HEK293T (cell line): Measurements from ENCODE around the gene MIA2.

Experiments used
- CTCF ChIA-PET: fragments of 350-600 bp; formaldehyde crosslinking; extraction: SDS; loops from one replicate; lab custom pipeline; 2021; ENCODE audit warnings: antibody characterized with exemption, inconsistent platforms; lab: Yijun Ruan, JAX
- POLR2A ChIA-PET: fragments of 350-600 bp; formaldehyde crosslinking; extraction: SDS; loops from one replicate; lab custom pipeline; 2020; ENCODE audit warnings: antibody characterized with exemption, inconsistent platforms; lab: Yijun Ruan, JAX
- DNase-seq: peaks from one replicate; pipeline ENCODE4 v3.0.0; 2012; ENCODE audit warnings: mixed read lengths; ENCODE audit errors: extremely low spot score
- ARNT ChIP-seq: fragments of 450-650 bp; IDR thresholded peaks from 2 replicates; pipeline ENCODE4 v1.6.1; 2017; ENCODE audit warnings: mild to moderate bottlenecking
- BHLHE40 ChIP-seq: fragments of 450-650 bp; IDR thresholded peaks from 2 replicates; pipeline ENCODE4 v1.6.1; 2016; ENCODE audit warnings: mild to moderate bottlenecking, moderate library complexity, borderline replicate concordance
- CTBP1 ChIP-seq: fragments of 450-650 bp; IDR thresholded peaks from 2 replicates; pipeline ENCODE4 v1.6.1; 2016; ENCODE audit warnings: borderline replicate concordance
- ELF4 ChIP-seq: fragments of 450-650 bp; IDR thresholded peaks from 2 replicates; pipeline ENCODE4 v1.6.1; 2017; ENCODE audit warnings: antibody characterized with exemption
- FOXA1 ChIP-seq: fragments of 450-650 bp; IDR thresholded peaks from 2 replicates; pipeline ENCODE4 v1.6.1; 2016; ENCODE audit warnings: mild to moderate bottlenecking
- FOXK2 ChIP-seq: fragments of 450-650 bp; IDR thresholded peaks from 2 replicates; pipeline ENCODE4 v1.6.1; 2016; ENCODE audit warnings: mild to moderate bottlenecking
- FOXM1 ChIP-seq: fragments of 450-650 bp; IDR thresholded peaks from 2 replicates; pipeline ENCODE4 v1.6.1; 2017; ENCODE audit warnings: mild to moderate bottlenecking, borderline replicate concordance
- HDGF ChIP-seq: fragments of 450-650 bp; IDR thresholded peaks from 2 replicates; pipeline ENCODE4 v1.6.1; 2017; ENCODE audit warnings: antibody characterized with exemption, borderline replicate concordance
- L3MBTL2 ChIP-seq: fragments of 450-650 bp; conservative IDR thresholded peaks from 2 replicates; pipeline ENCODE4 v1.6.1; 2016; ENCODE audit warnings: mild to moderate bottlenecking
- LEF1 ChIP-seq: fragments of 450-650 bp; IDR thresholded peaks from 2 replicates; pipeline ENCODE4 v1.6.1; 2017; ENCODE audit warnings: mild to moderate bottlenecking, borderline replicate concordance
- NFRKB ChIP-seq: fragments of 450-650 bp; IDR thresholded peaks from 2 replicates; pipeline ENCODE4 v1.6.1; 2016; ENCODE audit warnings: mild to moderate bottlenecking, moderate library complexity
- SP1 ChIP-seq: fragments of 450-650 bp; IDR thresholded peaks from 2 replicates; pipeline ENCODE4 v1.6.1; 2017
- SUZ12 ChIP-seq: fragments of 450-650 bp; IDR thresholded peaks from 2 replicates; pipeline ENCODE4 v1.6.1; 2016; ENCODE audit warnings: mild to moderate bottlenecking
- TARDBP ChIP-seq: fragments of 450-650 bp; IDR thresholded peaks from 2 replicates; pipeline ENCODE4 v1.6.1; 2016
- ZNF384 ChIP-seq: fragments of 450-650 bp; IDR thresholded peaks from 2 replicates; pipeline ENCODE4 v1.6.1; 2016
- TF ChIP-seq, protein P1 (sequence below): fragments of 450-650 bp; IDR thresholded peaks from 2 replicates; pipeline ENCODE4 v1.6.1; 2016

Gene MIA2

DNA sequence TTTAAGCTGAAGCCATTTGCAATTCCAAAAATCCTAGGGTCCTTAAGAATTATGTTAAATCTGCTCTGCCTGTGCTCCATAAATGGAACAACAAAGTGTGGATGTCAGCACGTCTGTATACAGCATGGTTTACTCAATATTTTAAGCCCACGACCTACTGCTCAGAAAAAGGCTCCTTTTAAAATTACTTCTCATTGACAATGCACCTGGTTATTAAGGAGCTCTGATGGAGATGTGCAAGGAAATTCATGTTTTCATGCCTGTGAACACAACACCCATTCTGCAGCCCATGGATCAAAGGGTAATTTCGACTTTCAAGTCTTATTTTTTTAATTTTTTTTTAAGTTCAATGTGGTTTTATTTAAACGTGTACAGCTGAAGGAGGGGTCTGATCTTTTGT lies 150.5 kb downstream of the MIA2 start:
- ChIA-PET CTCF (no interaction called here), POLR2A (interaction anchor here (1.2 kb wide), 1 partner anchor 281 kb away, joined by 3 read pairs; the partner anchor contains the start of gene SEC23A)
- DNase-seq: no peak
- TF ChIP-seq SUZ12 (no peak), NFRKB (no peak), ARNT (no peak), ELF4 (no peak), FOXK2 (no peak), TARDBP (no peak), ZNF384 (no peak), HDGF (no peak), CTBP1 (no peak), LEF1 (no peak), SP1 (no peak), FOXM1 (no peak), BHLHE40 (no peak), L3MBTL2 (no peak), FOXA1 (no peak)
- TF ChIP-seq, protein P1, sequence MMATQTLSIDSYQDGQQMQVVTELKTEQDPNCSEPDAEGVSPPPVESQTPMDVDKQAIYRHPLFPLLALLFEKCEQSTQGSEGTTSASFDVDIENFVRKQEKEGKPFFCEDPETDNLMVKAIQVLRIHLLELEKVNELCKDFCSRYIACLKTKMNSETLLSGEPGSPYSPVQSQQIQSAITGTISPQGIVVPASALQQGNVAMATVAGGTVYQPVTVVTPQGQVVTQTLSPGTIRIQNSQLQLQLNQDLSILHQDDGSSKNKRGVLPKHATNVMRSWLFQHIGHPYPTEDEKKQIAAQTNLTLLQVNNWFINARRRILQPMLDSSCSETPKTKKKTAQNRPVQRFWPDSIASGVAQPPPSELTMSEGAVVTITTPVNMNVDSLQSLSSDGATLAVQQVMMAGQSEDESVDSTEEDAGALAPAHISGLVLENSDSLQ: no peak

DNA sequence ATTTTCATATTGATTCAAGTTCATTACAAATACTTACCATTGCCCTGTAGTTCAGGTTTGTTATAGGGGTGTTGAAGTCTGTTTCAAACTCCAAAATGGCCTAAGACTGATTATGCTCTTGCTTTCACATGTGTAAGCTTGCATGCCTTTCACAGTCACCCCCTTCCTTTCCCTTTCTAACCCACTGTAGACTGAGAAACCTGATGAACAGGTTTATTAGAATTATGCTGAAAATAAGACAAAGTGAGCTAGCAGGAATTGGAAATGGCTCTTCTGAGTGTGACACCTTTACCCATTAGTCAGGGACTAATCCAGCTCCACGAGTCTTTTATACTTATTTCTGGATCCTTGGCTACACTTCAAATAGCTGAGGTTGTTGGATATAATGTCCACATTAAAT lies 159.6 kb downstream of the MIA2 start:
- CTCF ChIA-PET: no interaction called here
- TF ChIP-seq SP1 (no peak), L3MBTL2 (no peak), ELF4 (no peak), CTBP1 (no peak), BHLHE40 (no peak), FOXK2 (no peak), TARDBP (no peak), SUZ12 (no peak), FOXM1 (no peak), ARNT (no peak), FOXA1 (no peak)
- TF ChIP-seq, protein P1: no peak
- no peak for DNase-seq
- POLR2A ChIA-PET: interaction anchor here (1.2 kb wide), 1 partner anchor 223 kb away, joined by 3 read pairs; the partner anchor contains the start of gene TRAPPC6B

DNA sequence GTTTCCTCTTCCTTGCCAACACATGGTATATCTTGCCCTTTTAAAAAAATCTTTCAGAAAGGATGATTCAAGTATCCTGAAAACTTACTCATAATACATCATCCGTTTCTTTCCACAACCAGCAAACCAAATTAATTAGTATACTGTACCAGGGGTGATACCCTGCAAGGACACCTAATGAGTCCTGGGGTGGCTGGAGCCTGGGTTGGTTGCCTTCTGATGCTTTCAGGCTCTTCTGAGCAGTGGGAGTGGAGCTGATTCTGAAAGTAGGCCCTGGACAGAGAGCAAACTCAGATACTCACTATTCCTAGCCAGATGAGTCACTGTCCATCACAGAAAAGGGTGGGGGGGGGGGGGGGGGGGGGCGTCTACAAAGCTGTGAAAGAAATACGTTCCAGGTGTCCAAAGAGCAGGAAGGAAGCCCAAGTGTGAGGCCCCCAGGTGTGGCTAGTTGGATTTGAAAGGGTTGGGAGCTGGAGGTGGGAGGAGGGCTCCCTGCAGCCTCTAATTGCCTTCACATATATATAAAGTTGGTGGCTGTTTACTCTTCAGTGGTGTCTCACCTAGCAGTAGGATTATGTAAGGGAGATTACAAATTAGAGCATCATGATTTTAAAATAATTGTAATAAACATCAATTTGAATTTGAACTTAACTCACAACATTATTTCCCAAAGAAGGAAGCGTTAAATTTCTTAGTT lies 162.0 kb downstream of the MIA2 start:
- CTCF ChIA-PET: no interaction called here
- TF ChIP-seq FOXK2 (no peak), BHLHE40 (no peak), NFRKB (no peak), CTBP1 (no peak), ZNF384 (no peak), ARNT (no peak), LEF1 (no peak), SUZ12 (no peak), SP1 (no peak), L3MBTL2 (no peak), FOXA1 (no peak), ELF4 (no peak), TARDBP (no peak), HDGF (no peak), FOXM1 (no peak)
- TF ChIP-seq, protein P1: no peak
- DNase-seq: no peak
- POLR2A ChIA-PET: no interaction called here

DNA sequence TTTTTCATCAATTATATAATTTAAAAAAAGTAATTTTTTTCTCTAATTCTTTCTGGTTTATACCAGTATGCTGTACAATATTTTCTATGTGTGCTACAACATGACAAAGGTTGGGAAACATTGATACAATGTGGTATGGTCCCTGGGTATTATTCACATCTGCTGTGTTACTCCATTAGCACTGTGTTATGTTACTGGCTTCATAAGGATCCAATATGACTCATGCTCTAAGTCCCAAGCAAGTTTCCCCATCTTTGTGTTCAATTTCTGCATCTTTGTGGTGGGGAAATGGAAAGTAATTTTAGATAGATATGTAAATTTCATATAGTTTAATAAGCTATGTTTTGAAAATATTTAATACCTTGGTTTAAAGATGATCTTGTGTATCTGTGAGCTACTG lies 162.7 kb downstream of the MIA2 start:
- ChIA-PET CTCF (no interaction called here), POLR2A (no interaction called here)
- TF ChIP-seq, protein P1: no peak
- TF ChIP-seq ARNT (no peak), ELF4 (no peak), LEF1 (no peak), BHLHE40 (no peak), ZNF384 (no peak), TARDBP (no peak), FOXA1 (no peak), SUZ12 (no peak)
- DNase-seq: no peak

DNA sequence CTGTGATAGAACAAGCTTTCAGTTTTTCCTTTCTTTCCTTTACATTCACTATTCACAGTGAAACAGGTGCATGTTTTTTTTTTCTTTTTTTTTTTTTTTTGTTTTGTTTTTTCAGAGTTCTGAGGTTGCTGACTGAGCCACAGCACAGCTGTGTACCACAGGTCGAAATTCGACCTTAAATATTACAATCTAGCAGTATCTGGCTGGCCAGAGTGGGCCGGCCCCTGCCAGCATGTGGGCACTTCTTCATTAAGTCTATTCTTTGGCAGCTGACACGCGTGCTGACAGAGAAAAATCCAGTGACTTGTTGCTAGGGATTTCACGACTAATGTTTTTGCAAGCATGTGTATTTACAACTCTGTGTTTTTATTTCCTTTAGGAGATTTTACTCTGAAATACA lies 164.7 kb downstream of the MIA2 start:
- DNase-seq: no peak
- CTCF ChIA-PET: interaction anchor here (0.6 kb wide), 1 partner anchor 16 kb away, joined by 14 read pairs; no protein-coding TSS in a partner anchor
- no peak for TF ChIP-seq LEF1
- TF ChIP-seq FOXA1: no peak
- no peak for TF ChIP-seq NFRKB
- no peak for TF ChIP-seq FOXK2
- no peak for TF ChIP-seq SP1
- TF ChIP-seq ZNF384: no peak
- TF ChIP-seq CTBP1: no peak
- TF ChIP-seq ARNT: no peak
- TF ChIP-seq HDGF: no peak
- TF ChIP-seq ELF4: no peak
- no peak for TF ChIP-seq FOXM1
- no peak for TF ChIP-seq L3MBTL2
- no peak for TF ChIP-seq BHLHE40
- POLR2A ChIA-PET: no interaction called here
